Measurements from ENCODE around the gene NTF4. TPM values are rescaled to one million over a fixed set of nuclear protein-coding genes. Genes with fewer than 3 reads are reported as not detected.

The NTF4 gene
- 1 to 10 TPM; 2.4 to 5.8 (median 3.8) TPM for polyA plus RNA-seq (ENCODE audit: insufficient read length in 10 of 10)
- long read RNA-seq, donor 1, partial matches to known transcripts = 0 of 2 reads
- long read RNA-seq, donor 1, other reads (novel, unspliced or antisense) = 0 of 2 reads
- long read RNA-seq, donor 2, partial matches to known transcripts = 0 of 1 reads
- long read RNA-seq, donor 2, other reads (novel, unspliced or antisense) = 0 of 1 reads
- long read RNA-seq, donor 3 = 0 reads
- long read RNA-seq, donor 4, partial matches to known transcripts = 0 of 1 reads
- long read RNA-seq, donor 4, other reads (novel, unspliced or antisense) = 0 of 1 reads
- long read RNA-seq, donor 5, partial matches to known transcripts = 0 of 2 reads
- long read RNA-seq, donor 5, other reads (novel, unspliced or antisense) = 0 of 2 reads
- long read RNA-seq, donor 6, transcript NTF4-201 (1 exons, 932 nt) = major isoform, 5 of 5 reads
- long read RNA-seq, donor 6, partial matches to known transcripts = 0 of 5 reads
- long read RNA-seq, donor 6, other reads (novel, unspliced or antisense) = 0 of 5 reads
- long read RNA-seq, donor 7, partial matches to known transcripts = 0 of 3 reads
- long read RNA-seq, donor 7, other reads (novel, unspliced or antisense) = 0 of 3 reads
- long read RNA-seq, donor 8, partial matches to known transcripts = 0 of 1 reads
- long read RNA-seq, donor 8, other reads (novel, unspliced or antisense) = 0 of 1 reads
- long read RNA-seq, donor 9 = 0 reads

GRCh38 chr19:49064768-49065611 is at the start of gene NTF4:
Gene NTF4 (minus strand): TSS chr19:49064818. CDS start chr19:49061997, 2,821 bp downstream.
- peak in 1 of 3 donors; percentile 46 for DNase-seq

GRCh38 chr19:49113762-49114629 is 49.4 kb upstream of the NTF4 start, which contains the start of gene LIN7B:
Gene LIN7B (plus strand): TSS chr19:49114370. CDS start chr19:49114405, 35 bp downstream.
- peak; percentile 61 to 79 (median 79) for DNase-seq

DNA sequence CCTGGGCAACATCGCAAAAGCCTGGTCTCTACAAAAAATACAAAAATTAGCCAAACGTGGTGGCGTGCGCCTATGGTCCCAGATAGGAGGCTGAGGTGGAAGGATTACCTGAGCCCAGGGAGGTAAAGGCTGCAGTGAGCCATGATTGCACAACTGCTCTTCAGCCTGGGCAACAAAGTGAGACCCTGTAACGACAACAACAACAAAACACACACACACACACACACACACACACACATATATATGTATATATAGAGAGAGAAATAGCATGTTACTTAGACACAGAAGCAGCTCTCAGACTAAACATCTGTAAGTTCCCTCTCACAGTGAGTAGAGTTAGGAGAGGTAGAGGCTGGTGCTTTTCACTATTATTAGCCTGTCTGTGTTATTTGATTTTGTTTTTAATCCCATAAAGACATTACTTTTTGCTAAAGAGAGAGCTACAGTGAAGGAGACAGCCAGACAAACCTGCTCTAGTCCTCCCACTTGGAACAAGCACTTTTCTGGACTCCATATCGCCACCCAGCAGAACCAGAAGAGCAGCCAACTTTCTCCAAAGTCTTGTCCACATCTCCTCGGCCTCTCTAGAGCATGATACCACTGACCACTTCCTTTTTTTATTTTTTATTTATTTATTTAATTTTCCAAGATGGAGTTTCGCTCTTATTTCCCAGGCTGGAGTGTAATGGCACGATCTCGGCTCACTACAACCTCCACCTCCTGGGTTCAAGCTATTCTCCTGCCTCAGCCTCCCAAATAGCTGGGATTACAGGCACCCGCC is 46.8 kb upstream of the NTF4 start:
- DNase-seq = no peak

GRCh38 chr19:49110567-49110966 is 45.9 kb upstream of the NTF4 start:
- no peak for DNase-seq

GRCh38 chr19:49109569-49110233 is 45.1 kb upstream of the NTF4 start:
- peak in 1 of 3 donors; percentile 7 for DNase-seq

GRCh38 chr19:49109051-49109450 is 44.4 kb upstream of the NTF4 start:
- no peak for DNase-seq

GRCh38 chr19:49107625-49108459 is 43.2 kb upstream of the NTF4 start:
- DNase-seq = no peak

GRCh38 chr19:49106648-49107135 is 42.1 kb upstream of the NTF4 start:
- peak in 1 of 3 donors; percentile 53 for DNase-seq

DNA sequence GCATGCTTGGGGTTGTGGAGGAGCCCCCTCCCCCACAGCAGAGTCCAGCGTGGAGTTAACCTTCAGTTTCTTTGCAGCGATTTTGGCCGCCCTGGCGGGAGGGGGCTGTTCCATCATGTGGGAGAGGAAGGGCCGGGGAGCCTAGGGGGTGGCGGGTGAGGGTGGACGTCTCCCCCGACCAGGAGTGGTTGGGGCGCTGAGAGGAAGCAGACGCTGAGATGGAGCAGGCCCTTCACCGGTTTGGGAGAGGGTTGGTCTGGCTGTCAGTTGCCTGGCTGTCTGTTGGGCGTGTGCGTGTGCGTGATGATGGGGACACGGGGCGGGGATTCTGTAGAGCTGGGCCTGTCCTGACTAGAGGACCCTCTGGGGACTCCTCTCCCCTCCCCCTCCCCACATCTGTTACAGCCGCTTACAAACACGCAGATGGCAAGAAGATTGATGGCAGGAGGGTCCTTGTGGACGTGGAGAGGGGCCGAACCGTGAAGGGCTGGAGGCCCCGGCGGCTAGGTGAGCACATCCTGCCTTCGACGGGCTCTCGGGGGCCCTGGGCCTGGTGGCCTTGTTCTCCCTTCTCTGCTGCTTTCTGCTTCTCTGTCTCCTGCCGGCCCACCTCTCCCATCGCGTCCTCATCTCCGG is 39.7 kb upstream of the NTF4 start:
- peak in 1 of 3 donors; percentile 85 for DNase-seq

GRCh38 chr19:49103331-49104085 is 38.9 kb upstream of the NTF4 start:
- DNase-seq = peak in 1 of 3 donors; percentile 53

- no peak for DNase-seq
These were observed 37.7 kb upstream of the NTF4 start for GRCh38 chr19:49102303-49102702.

DNA sequence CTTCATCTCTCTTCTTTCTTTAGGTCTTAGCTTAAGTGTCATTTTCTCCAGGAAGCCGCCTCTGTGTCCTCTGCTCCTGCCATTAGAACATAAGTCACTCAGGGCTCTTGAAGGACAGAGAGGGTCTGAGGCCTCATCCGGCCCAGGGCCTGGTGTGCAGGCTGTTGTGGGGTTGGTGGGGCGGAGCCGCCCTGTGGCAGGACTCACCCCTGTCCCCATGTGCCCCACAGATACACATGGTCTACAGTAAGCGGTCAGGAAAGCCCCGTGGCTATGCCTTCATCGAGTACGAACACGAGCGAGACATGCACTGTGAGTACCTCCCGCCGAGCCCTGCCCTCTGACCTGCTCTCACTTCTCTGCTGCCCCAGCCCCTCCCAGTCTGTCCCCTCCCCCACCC is 36.5 kb upstream of the NTF4 start:
- DNase-seq = no peak

- no peak for DNase-seq
These were observed 34.2 kb upstream of the NTF4 start for GRCh38 chr19:49098795-49099194.

- DNase-seq = peak; percentile 58 to 82 (median 69)
These were observed 33.1 kb upstream of the NTF4 start for GRCh38 chr19:49097453-49098288.

DNA sequence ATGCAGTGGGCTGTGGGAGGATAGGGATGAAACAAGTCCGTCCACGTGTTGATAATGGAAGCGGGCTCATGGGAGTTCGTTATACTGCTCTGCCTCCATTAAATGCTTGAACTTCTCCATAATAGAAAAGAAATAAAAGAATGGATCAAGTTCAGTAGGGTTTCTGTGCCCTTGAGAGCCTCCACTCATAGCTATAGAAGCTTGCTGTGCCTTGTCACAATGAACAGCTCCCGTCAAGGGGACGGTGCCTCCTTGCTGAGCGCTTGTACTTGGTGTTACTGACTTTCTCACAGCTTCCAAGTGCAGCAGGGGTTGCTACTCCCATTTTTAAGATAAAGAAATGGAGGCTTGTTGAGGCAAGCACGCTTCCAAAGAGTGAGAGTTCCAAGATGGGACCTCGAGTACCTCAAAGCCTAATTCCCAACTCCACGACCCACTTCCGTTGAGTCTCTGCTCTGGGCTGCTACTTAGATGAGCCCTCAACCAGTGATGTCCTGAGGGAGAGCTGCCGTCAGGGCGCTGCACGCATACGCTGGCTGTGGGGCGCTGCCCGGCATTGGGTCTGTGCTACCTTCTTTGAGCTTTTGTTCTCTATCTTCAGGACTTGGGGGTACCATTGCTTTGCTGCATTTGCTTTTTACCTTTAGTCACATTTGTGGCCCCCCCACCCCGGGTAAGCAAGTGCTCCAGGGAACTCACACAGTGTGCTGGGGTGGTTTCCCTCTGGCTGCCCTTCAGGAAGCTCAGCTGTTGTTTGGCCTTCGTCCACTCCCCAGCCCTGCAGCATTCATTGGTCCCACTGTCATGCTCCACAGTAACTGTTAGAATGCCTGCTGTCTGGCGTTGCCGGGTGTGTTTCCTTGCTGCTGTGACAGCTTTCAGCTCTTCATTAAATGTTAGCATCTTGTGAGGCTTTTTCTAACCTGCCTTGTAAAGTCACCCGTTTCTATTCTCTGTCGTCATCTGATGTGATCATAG is 30.2 kb upstream of the NTF4 start:
- DNase-seq = peak in 2 of 3 donors; percentile 51 to 62
